HepG2 (cell line): ENCODE measurements around the gene SLC16A1. TPM values are rescaled to one million over a fixed set of nuclear protein-coding genes. Genes with fewer than 3 reads are reported as not detected.

ENCODE experiments used
- IRF2 ChIP-seq: IDR thresholded peaks from 2 replicates; pipeline ENCODE4 v1.6.1; 2018; ENCODE audit warnings: missing genetic modification reagents, missing compliant biosample characterization
- KDM3A ChIP-seq: IDR thresholded peaks from 2 replicates; pipeline ENCODE4 v1.6.1; 2018; ENCODE audit warnings: low read depth, missing compliant biosample characterization
- MED8 ChIP-seq: sonication (generic); formaldehyde crosslinking; IDR thresholded peaks from 2 replicates; pipeline ENCODE4 v1.8.1; 2023; ENCODE audit warnings: mild to moderate bottlenecking, missing genetic modification reagents; ENCODE audit not compliant: insufficient replicate concordance
- NFYB ChIP-seq: sonication (generic); formaldehyde crosslinking; IDR thresholded peaks from 2 replicates; pipeline ENCODE4 v1.4.0; 2020; ENCODE audit warnings: missing genetic modification reagents
- PLSCR1 ChIP-seq: sonication (generic); formaldehyde crosslinking; IDR thresholded peaks from 2 replicates; pipeline ENCODE4 v1.5.0; 2020; ENCODE audit warnings: missing genetic modification reagents, mild to moderate bottlenecking, borderline replicate concordance
- TEF ChIP-seq: sonication (generic); formaldehyde crosslinking; IDR thresholded peaks from 2 replicates; pipeline ENCODE4 v1.5.0; 2020; ENCODE audit warnings: missing genetic modification reagents
- USF2 ChIP-seq, 2 experiments: sonication (generic) in 1 of 2; formaldehyde crosslinking in 1 of 2; IDR thresholded peaks; 2 replicates each; pipeline versions ENCODE4 v1.5.1 to v1.6.1; 2011 to 2020; ENCODE audit warnings: borderline replicate concordance in 1 of 2, low read depth in 1 of 2, low read length in 1 of 2, mild to moderate bottlenecking in 1 of 2, missing genetic modification reagents in 1 of 2, moderate library complexity in 1 of 2
- XRCC5 ChIP-seq: fragments of 200-400 bp; formaldehyde crosslinking; optimal IDR thresholded peaks from 2 replicates; pipeline ENCODE3; 2017; ENCODE audit warnings: mild to moderate bottlenecking, low read length
- ZNF292 ChIP-seq: sonication (generic); formaldehyde crosslinking; IDR thresholded peaks from 2 replicates; pipeline ENCODE4 v1.8.1; 2022; ENCODE audit warnings: mild to moderate bottlenecking, low read depth, missing genetic modification reagents, borderline replicate concordance
- ZNF432 ChIP-seq: sonication (generic); formaldehyde crosslinking; IDR thresholded peaks from 2 replicates; pipeline ENCODE4 v1.5.0; 2020; ENCODE audit warnings: missing genetic modification reagents, mild to moderate bottlenecking, borderline replicate concordance
- polyA plus RNA-seq, 8 experiments: library from polyadenylated mRNA; depleted of rRNA in 3 of 8; stranded (reverse) in 7 of 8; unstranded in 1 of 8; fragments of >200 nt; fragmentation: Illumina TruSeq in 4 of 8; extraction: Trizol in 4 of 8; gene quantifications; 2 replicates each; pipeline versions ENCODE4 v1.2.1 to v1.2.3, GENCODE V29; 2011 to 2016; ENCODE audit warnings: low read depth in 4 of 8, missing spikeins in 1 of 8, mixed read lengths in 1 of 8; ENCODE audit not compliant: insufficient read depth in 1 of 8
- total RNA-seq, 5 experiments: library from RNA; depleted of rRNA; stranded (reverse); fragments of >200 nt; fragmentation: Illumina TruSeq; extraction: Trizol; gene quantifications; 2 replicates each; pipeline ENCODE4 v1.2.3, GENCODE V29; 2016; ENCODE audit warnings: low read depth in 1 of 5
- TF ChIP-seq, protein P1 (sequence below): sonication (generic); formaldehyde crosslinking; IDR thresholded peaks from 2 replicates; pipeline ENCODE4 v1.4.0; 2020; ENCODE audit warnings: missing genetic modification reagents
- TF ChIP-seq, protein P2 (sequence below): IDR thresholded peaks from 2 replicates; pipeline ENCODE4 v1.6.1; 2012; ENCODE audit warnings: inconsistent platforms
- TF ChIP-seq, protein P3 (sequence below): sonication (generic); formaldehyde crosslinking; IDR thresholded peaks from 2 replicates; pipeline ENCODE4 v1.4.0; 2020; ENCODE audit warnings: missing genetic modification reagents
- TF ChIP-seq, protein P4 (sequence below): sonication (generic); formaldehyde crosslinking; IDR thresholded peaks from 2 replicates; pipeline ENCODE4 v1.4.0; 2020; ENCODE audit warnings: mild to moderate bottlenecking, missing genetic modification reagents
- TF ChIP-seq, protein P5 (sequence below): sonication (generic); formaldehyde crosslinking; IDR thresholded peaks from 2 replicates; pipeline ENCODE4 v1.8.1; 2023; ENCODE audit warnings: mild to moderate bottlenecking, moderate library complexity, missing genetic modification reagents

The SLC16A1 gene
- total and polyA plus RNA-seq, 2 of the 13 experiments (the other 11 are each of a cell fraction or from before 2014, with no cell fraction given): 106 to 142 TPM

GRCh38 chr1:112955773-112956543, at the start of gene SLC16A1 (continued):
- TF ChIP-seq, protein P1, sequence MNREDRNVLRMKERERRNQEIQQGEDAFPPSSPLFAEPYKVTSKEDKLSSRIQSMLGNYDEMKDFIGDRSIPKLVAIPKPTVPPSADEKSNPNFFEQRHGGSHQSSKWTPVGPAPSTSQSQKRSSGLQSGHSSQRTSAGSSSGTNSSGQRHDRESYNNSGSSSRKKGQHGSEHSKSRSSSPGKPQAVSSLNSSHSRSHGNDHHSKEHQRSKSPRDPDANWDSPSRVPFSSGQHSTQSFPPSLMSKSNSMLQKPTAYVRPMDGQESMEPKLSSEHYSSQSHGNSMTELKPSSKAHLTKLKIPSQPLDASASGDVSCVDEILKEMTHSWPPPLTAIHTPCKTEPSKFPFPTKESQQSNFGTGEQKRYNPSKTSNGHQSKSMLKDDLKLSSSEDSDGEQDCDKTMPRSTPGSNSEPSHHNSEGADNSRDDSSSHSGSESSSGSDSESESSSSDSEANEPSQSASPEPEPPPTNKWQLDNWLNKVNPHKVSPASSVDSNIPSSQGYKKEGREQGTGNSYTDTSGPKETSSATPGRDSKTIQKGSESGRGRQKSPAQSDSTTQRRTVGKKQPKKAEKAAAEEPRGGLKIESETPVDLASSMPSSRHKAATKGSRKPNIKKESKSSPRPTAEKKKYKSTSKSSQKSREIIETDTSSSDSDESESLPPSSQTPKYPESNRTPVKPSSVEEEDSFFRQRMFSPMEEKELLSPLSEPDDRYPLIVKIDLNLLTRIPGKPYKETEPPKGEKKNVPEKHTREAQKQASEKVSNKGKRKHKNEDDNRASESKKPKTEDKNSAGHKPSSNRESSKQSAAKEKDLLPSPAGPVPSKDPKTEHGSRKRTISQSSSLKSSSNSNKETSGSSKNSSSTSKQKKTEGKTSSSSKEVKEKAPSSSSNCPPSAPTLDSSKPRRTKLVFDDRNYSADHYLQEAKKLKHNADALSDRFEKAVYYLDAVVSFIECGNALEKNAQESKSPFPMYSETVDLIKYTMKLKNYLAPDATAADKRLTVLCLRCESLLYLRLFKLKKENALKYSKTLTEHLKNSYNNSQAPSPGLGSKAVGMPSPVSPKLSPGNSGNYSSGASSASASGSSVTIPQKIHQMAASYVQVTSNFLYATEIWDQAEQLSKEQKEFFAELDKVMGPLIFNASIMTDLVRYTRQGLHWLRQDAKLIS (CRISPR knock-in tag): no peak
- TF ChIP-seq, protein P2, sequence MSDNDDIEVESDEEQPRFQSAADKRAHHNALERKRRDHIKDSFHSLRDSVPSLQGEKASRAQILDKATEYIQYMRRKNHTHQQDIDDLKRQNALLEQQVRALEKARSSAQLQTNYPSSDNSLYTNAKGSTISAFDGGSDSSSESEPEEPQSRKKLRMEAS: peak; percentile 85
- no peak for TF ChIP-seq NFYB (CRISPR knock-in tag)
- TF ChIP-seq MED8: peak; percentile 80
- TF ChIP-seq ZNF432 (CRISPR knock-in tag): no peak
- TF ChIP-seq, protein P3, sequence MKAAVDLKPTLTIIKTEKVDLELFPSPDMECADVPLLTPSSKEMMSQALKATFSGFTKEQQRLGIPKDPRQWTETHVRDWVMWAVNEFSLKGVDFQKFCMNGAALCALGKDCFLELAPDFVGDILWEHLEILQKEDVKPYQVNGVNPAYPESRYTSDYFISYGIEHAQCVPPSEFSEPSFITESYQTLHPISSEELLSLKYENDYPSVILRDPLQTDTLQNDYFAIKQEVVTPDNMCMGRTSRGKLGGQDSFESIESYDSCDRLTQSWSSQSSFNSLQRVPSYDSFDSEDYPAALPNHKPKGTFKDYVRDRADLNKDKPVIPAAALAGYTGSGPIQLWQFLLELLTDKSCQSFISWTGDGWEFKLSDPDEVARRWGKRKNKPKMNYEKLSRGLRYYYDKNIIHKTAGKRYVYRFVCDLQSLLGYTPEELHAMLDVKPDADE: no peak; the same call in 1 of the 2 replicates
- 0 out of 2 replicates have a peak, but pooled peaks have one; percentile 51 for TF ChIP-seq TEF (CRISPR knock-in tag)
- no peak for TF ChIP-seq XRCC5
- TF ChIP-seq IRF2: peak; percentile 79
- TF ChIP-seq, protein P4, sequence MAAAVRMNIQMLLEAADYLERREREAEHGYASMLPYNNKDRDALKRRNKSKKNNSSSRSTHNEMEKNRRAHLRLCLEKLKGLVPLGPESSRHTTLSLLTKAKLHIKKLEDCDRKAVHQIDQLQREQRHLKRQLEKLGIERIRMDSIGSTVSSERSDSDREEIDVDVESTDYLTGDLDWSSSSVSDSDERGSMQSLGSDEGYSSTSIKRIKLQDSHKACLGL (CRISPR knock-in tag): peak; percentile 86
- peak; percentile 89 for TF ChIP-seq USF2 (IDR thresholded peaks at IDR 0.05; ENCODE audit: low read depth, low read length)
- peak; percentile 63; the same call in 1 of the 2 replicates for TF ChIP-seq USF2 (CRISPR knock-in tag; IDR thresholded peaks at IDR 0.05; ENCODE audit: borderline replicate concordance)
- TF ChIP-seq PLSCR1 (CRISPR knock-in tag): no peak; the same call in 1 of the 2 replicates
- peak; percentile 82 for TF ChIP-seq ZNF292
- TF ChIP-seq KDM3A: peak; percentile 70; the same call in 1 of the 2 replicates
- TF ChIP-seq, protein P5, sequence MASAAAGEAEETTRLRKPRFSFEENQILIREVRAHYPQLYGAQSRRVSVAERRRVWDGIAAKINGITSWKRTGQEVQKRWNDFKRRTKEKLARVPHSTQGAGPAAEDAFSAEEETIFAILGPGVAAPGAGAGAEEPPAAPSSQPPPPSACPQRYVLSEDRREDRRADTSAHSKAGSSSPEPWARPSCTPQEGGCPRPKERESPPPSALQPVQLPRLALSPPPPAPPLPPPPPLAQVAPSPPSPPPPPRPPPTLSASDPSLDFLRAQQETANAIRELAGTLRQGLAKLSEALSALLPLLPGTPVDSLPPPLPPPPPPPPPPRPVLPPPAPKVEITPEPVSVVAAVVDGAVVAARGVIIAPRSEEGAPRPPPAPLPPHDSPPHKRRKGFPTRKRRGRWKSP (CRISPR knock-in tag): peak; percentile 76
